NCI-H2029 treated with DMSO at 0.1 percent for 48 hours (cell line): ENCODE data around the gene NNAT.
"Not testable (repeated sequence)": the region's sequence is repeated elsewhere in the genome, so short reads cannot be mapped to it uniquely, and the experiment has no call there.

Experiments
- DNase-seq: peaks from one replicate; lab custom pipeline; 2025; lab: John Stamatoyannopoulos, UW

NNAT gene

DNA sequence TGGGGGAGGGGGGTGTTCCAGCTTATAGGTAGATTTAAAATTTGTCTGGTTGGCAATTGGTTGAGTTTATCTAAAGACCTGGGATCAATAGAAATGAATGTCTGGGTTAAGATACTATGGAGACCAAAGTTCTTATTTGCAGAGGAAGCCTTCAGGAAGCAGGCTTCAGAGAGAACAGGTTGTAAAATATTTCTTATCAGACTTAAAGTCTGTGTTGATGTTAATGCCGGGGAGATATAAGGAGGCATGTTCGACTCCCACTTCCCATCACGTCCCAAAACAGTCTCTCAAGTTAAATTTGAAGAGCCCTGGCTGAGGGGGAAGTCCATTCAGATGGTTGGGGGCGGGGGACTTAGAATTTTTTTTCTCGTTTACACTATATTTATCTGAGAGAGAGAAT is 19.0 kb downstream of the NNAT start:
- DNase-seq = no peak

DNA sequence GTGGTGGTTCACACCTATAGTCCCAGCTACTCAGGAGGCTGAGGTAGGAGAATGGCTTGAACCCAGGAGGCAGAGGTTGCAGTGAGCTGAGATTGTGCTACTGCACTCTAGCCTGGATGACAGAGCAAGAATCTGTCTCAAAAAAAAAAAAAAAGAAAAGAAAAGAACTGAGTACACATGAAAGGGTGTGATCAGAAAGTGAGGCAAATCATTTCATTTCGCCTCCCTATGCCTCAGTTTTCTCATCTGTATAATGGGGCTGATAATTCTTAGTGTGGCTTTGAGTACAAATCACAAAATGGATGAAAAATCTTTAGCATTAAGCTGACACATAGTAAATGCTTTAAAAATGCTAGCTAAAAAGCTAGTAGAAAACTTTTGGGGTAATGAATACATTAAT is 19.8 kb downstream of the NNAT start:
- not testable (repeated sequence) for DNase-seq

DNA sequence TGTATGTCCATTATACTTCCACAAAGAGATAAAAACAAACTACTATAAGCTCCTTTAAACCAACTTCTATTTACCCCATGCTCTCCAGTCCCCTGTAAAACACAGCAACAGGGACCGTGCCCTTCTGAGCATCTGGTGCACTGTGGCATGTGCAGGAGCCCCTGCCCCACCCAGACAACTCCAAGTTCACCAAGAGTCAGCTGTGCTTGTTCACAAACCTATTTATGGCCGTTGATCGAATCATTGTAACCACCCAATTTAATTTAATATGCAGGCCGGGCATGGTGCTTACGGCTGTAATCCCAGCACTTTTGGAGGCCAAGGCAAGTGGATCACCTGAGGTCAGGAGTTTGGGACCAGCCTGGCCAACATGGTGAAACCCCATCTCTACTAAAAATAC is 20.3 kb downstream of the NNAT start:
- DNase-seq = no peak

DNA sequence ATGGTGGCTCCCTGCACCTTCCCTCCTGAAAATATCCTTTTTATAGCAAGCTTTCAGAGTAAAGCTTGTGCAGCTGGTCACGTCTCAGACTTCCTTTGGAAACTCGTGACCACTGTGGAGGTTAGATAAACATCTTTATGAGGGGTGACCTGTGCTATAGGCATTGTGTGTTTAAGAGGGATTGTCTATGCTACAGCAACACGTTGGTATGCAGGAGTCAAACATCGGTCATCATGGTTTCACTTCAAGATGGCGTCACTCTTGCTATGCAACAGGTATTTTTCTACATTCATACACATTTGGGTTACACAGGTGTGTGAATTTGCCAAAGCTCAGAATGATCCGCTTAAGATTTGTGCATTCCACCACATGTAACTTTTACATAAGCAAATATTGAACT is 21.2 kb downstream of the NNAT start:
- no peak for DNase-seq

DNA sequence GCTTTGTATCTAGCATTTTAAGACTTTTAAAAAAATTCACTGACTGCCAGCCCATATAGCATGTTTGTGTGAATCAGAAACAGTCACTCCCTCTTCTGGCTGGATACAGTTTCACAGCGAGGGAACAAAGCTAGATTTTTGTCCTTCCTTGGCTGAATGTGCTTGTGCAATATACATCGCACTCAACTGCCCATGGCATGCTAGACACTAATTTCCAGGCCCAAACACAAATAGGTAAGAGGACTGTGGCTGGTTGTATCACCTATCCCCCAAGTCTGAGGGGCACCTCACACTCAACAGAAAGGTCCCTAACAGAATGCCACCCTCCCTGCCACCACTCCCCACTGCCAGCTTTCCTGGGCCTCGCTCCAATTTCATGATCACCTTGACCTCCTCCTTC is 22.8 kb downstream of the NNAT start:
- no peak for DNase-seq

DNA sequence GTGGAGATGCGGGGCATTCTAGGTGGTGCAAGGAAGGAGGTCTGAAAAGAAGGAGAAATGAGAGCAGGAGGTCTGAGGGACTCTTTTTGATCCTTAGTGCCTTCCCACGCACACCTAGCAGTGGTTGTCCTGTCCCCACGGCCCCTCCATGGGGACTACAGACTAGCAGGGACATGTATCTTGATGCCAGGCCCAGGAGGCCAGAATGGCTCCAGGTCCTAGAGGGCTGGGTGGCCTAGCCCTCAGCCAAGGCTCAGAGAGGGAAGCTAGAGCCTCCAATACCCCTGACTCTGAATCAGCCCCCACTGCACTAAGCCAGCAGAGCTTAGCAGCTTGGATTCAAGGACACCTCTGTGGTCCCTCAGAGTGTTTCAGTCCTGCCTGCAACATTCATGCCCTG is 23.3 kb downstream of the NNAT start:
- DNase-seq = no peak

DNA sequence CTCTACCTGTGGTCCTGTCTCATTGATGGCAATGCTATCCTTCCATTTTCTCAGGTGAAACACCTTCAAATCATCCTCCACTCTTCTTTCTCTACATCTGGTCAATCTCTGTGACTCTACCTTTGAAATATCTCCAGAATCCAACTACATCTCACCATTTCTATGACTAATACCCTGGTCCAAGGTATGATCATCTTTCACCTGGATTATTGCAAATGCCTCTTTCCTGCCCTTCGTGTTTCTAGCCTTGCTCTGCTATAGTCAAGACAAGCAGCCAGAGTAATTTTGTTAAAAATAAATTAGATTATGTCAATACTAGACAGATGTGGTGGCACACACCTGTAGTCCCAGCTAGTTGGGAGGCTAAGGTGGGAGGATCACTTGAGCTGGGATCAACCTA is 24.5 kb downstream of the NNAT start:
- DNase-seq = no peak

DNA sequence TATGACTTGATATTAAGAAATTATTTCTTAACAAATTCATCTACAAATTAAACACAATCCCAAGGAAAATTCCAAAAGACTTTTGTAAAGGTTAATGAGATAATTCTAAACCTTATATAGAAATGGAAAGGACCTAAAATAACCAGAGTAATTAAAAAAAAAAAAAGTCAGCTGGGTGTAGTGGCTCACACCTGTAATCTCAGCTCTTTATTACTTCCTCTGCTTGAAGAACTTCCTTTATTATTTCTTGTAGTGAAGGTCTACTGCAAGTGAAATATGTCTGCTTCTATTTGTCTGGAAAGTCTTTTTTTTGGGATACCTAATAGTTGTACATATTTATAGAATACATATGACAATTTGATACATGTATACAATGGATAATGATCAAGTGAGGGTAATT is 26.9 kb downstream of the NNAT start:
- no peak for DNase-seq

DNA sequence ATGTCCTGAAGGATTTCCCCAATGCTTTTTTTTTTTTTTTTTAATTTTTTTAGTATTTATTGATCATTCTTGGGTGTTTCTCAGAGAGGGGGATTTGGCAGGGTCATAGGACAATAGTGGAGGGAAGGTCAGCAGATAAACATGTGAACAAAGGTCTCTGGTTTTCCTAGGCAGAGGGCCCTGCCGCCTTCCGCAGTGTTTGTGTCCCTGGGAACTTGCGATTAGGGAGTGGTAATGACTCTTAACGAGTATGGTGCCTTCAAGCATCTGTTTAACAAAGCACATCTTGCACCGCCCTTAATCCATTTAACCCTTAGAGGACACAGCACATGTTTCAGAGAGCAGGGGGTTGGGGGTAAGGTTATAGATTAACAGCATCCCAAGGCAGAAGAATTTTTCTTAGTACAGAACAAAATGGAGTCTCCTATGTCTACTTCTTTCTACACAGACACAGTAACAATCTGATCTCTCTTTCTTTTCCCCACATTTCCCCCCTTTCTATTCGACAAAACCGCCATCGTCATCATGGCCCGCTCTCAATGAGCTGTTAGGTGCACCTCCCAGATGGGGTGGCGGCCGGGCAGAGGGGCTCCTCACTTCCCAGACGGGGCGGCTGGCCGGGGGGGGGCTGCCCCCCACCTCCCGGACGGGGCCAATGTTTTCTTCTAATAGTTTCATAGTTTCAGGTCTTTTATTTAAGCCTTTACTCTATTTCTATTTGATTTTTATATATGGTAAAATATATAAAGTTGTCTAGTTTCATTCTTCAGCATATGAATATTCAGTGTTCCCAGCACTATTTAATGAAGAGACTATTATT is 29.3 kb downstream of the NNAT start:
- not testable (repeated sequence) for DNase-seq

DNA sequence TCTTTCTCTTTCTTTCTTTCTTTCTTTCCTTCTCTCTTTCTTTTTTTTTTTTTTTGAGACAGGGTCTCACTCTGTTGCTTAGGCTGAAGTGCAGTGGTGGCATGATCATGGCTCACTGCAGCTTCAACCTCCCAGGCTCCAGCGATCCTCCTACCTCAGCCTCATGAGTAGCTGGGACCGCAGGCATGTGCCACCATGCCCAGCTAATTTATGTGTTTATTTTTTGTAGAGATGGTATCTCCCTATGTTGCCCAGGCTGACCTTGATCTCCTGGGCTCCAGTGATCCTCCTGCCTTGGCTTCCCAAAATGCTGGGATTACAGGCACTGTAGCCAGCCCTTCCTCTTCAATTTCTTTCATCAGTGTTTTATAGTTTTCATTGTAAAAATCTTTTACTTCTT is 30.6 kb downstream of the NNAT start:
- not testable (repeated sequence) for DNase-seq

DNA sequence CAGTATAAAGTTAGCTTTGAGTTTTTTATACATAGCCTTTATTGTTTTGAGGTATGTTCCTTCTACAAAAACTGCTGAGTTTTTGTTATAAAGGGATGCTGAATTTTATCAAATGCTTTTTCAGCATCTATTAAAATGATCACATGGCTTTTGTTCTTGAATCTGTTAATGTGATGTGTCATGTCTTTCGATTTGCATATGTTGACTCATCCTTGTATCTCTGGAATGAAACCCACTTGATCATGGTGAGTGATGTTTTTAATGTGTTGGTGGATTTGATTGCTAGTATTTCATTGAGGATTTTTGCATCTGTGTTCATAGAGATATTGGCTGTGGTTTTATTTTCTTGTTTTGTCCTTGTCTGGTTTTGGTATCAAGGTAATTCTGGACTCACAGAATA is 31.4 kb downstream of the NNAT start:
- DNase-seq = no peak

DNA sequence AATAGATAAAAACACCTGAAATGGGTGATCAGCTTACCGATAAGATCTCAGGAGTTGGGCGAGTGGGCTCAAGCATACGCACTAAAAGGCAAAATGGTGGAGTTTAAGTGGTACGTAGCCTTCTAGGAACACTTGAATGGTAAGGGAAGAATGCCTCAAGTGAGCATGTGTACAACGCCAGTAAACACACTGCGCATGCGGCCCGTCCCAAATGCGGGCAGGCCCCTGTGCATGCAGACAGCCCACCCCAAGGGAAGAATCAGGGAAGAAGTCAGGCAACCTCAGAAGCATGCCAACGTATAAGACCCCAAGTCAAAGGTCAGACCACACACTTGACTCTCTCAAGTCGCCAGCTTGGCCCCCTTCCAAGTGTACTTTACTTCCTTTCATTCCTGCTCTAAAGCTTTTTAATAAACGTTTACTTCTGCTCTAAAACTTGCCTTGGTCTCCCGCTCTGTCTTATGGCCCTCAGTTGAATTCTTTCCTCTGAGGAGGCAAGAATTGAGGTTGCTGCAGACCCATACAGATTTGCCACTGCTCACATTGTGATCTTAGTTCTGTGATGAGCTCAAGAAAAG is 33.8 kb downstream of the NNAT start:
- DNase-seq = not testable (repeated sequence)

DNA sequence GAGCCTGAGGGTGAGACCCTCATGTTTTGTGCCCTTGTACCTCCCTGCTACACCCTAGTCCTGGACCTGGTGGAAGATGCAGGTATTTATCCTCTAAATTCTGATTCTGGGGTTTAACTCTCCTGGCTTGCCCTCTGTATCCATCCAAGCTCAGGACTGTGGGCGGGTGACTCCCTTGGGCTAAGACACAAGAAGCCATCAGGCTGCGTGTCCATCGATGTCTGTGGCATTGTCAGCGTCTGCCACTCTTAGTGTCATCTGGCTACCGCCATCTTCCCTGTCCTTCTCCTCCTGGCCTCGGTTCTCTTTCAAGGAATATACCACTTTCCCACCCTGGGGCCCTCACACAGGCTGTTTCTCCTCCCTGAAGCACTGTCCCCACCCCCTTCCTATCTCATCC is 35.5 kb downstream of the NNAT start:
- DNase-seq = no peak

DNA sequence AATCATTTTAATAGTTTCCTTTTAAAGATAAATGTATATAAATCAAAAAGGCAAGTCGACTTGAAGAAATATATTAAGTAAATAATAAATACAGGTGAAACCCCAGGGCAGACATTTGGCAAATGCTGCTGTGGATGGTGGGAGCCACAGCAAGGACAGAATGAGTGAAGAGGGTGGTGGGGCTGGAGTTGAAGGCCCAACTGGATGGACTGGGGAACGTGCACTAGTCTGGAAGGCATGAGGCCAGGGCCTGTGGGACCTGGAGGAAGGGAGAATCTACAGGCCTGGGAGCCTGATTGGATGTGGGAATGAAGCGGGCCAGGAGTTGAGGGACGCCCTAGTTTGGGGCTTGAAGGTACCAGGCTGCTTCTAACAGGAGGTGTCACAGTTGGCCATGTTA is 37.3 kb downstream of the NNAT start:
- no peak for DNase-seq

DNA sequence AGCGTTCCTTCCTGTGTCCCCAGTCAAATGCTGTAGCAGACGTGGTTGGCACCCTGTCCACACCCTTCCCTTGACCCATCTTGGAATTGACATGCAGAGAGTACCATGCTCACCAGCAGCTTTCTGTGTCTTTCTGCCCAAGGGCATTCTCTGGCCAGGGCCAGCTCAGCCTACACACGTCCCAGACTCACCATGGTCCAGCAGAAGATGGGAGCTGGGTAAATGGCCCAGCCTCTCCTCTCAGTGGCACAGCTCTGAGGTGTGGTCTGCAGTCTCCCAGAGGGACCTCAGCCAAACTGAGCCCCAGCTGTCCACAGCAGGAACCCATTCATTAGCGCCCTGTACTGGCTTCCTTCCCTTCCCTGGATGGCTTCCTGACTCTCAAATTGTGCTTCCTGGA is 37.7 kb downstream of the NNAT start:
- no peak for DNase-seq

DNA sequence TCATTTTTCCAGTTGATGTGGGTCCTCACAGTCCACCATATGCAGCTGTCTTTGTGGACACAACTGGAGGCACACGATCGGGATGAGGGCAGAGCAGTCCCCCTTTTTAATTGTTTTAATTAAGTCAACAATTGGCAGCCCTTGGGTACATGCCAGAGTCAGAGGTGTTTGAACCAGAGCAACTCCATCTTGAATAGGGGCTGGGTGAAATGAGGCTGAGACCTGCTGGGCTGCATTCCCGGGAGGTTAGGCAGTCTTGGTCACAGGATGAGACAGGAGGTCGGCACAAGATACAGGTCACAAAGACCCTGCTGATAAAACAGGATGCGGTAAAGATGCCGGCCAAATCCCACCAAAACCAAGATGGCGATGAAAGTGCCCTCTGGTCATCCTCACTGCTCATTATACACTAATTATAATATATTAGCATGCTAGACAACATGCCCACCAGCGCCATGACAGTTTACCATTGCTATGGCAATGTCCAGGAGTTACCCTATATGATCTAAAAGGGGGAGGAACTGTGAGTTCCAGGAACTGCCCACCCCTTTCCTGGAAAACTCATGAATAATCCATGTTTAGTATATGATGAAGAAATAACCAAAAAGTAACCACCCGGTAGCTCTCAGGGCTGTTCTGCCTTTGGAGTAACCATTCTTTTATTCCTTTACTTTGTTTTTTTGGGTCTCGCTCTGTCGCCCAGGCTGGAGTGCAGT is 38.4 kb downstream of the NNAT start:
- DNase-seq = no peak

DNA sequence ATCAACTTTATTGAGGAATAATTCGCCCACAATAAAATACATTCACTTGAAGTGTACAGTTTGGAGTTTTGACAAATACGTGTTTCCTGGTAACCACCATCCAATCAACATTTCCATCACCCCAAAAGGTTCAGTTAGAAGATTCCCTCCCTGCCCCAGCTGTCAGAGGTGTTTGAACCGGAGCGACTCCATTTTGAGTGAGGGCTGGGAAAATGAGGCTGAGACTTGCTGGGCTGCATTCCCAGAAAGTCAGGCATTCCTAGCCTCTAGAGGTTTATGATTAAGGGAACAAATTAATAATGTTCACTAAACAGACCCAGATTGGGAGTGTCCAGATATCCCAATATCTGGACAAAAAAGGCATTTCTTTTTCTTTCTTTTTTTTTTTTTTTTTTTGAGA is 39.6 kb downstream of the NNAT start:
- DNase-seq = no peak

DNA sequence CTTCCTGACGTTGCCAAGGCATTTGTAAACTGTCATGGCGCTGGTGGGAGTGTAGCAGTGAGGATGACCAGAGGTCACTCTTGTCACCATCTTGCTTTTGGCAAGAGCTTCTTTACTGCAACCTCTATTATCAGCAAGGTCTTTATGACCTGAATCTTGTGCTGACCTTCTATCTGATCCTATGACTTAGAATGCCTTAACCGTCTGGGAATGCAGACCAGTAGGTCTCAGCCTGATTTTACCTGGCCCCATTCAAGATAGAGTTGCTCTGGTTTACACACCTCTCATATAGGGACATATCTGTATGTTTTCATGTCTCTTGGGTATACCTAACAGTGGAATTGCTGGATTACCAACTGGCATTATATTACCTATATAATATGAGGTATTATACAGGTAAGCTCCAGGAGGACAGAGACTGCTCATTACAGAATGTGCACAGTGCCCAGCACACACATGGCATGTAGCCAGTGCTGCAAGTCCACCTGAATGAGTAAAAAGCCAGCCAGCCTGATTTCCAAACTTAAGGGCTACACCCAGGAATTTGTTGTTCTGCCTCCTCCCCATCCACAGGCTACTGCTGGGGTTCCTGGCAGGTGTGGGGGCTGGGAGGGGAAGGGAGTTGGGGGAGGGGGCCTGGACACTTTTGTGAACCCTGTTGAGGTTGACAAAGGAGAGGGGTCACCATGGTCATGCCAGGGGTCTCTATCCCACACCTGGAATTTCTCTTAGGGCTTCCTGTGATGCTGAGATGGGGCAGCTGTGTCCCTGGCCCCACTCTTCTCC is 41.8 kb downstream of the NNAT start:
- no peak for DNase-seq

DNA sequence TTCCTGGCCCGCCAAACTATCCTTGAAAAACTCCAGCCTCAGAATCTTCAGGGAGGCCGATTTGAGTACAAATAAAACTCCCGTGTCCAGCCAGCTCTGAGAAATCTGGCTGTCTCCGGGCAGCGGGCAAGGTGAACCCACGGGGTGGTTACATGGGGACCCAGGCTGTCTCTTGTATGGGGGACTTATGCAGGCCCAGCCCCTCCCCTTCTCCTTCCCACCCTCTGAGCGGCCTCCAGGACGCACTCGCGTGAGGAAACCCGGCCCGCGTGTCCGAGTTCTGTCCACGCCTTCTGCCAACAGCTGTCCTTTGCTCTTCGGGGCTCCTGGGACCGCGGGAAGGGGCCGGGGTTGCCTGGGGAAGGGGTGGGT is 43.0 kb downstream of the NNAT start:
- DNase-seq = no peak

DNA sequence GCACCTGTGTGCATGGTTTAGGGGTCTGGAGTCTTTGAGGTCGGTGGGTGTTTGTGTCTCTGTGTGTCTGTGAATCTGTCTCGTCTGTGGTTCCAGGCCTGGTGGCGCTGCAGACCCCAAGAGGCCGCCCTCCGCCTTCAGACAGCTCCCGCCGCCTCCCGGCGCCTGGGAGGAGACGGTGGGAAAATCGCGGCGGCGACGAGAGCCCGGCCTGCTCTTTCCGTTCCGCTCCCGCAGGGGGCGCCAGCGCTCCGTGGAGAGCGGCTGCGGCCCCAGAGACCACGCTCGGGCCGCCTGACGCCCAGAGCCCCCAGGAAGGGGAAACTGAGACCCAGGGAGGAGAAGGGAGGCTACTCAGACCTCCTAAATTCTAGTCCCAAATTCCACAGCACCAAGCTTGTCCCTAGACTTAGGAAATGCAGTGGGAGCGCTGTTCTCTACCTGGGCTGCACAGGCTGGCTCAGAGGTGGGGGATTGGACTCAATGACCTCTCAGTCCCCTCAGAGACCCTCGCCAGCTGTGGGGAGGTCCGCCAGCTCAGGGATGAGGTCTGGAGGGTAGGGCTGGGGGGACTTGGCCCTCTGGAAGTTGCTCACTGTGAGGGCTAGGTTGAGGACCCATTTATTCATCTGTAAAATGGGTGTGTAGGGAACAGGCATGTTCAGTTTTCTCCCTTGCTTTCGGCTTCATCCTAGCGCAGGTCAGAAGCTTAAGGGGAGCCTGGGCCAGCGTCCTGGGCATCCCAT is 43.5 kb downstream of the NNAT start:
- no peak for DNase-seq

DNA sequence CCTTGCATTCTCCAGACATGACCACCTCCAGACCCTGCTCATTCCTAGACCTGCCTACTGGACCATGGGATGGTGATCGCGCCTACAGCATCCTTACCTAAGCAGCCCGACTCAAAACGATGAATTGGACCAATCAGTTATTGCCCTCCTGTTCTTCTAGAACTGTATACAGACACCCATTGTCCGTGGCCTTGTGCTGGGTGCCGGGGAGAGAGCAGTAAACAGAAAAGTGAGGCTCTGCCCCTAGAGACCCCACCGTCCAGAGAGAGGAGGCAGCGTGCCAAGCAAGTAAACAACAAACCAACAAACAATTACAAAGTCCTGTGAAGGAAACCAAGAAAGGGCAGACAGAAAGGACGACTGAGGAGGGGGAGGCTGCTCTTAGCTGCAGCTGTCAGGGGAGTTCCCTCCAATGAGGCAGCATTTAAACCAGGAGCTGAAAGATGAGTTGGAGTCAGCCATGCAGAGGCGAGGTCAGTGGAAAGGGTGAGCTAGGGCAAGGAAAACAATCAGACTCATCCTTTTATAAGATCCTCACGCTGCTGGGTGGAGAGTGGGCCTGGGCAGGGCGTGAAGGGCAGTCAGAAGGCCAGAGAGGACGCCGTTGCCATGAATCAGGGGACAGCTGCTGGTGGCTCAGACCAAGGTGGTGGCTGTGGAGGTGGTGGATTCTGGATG is 44.2 kb downstream of the NNAT start:
- DNase-seq = no peak
